NB4 (cell line): ENCODE data around the gene OBSCN.

Experiments used
- TF ChIP-seq, protein P1 (sequence below): IDR thresholded peaks from one replicate; pipeline ENCODE4 v1.5.1; 2012; ENCODE audit warnings: low read depth, low read length
- TF ChIP-seq, protein P2 (sequence below): IDR thresholded peaks from 2 replicates; pipeline ENCODE4 v1.6.1; 2011; ENCODE audit warnings: low read depth, low read length

DNA sequence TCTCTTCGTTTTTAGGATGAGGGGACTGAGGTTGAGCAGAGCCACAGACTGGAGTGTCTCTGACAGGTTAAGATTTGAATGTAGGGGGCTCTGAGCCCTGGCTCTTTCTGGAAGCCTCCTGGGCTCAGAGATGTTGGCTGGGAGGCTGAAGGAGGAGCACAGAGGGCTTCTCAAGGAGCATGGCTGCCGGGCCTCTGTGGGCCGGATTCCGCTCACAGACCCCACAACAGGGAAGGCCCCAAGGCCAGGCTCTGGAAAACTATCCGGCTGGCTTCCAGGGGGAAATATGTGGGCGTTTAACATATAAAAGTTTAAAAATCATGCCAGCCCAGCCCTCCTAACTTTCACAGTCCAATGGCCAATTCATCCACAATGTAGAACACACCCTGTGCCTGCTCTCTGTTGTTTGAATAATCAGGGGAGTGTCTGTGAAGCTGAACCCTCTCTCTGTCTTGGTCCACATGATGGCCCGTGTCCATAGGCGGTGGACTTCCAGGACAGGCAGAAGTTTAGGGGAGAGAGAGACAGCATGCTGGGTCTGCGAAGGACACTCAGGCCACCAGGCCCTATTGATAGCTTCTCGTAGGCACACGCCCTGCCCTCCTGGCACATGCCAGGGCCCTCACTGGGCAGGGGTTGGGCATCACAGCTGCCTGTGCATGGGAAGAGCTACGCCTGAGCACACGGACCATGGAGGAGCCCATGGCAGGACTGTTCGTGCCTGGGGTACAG, 10.8 kb downstream of the OBSCN start:
- TF ChIP-seq, protein P1, sequence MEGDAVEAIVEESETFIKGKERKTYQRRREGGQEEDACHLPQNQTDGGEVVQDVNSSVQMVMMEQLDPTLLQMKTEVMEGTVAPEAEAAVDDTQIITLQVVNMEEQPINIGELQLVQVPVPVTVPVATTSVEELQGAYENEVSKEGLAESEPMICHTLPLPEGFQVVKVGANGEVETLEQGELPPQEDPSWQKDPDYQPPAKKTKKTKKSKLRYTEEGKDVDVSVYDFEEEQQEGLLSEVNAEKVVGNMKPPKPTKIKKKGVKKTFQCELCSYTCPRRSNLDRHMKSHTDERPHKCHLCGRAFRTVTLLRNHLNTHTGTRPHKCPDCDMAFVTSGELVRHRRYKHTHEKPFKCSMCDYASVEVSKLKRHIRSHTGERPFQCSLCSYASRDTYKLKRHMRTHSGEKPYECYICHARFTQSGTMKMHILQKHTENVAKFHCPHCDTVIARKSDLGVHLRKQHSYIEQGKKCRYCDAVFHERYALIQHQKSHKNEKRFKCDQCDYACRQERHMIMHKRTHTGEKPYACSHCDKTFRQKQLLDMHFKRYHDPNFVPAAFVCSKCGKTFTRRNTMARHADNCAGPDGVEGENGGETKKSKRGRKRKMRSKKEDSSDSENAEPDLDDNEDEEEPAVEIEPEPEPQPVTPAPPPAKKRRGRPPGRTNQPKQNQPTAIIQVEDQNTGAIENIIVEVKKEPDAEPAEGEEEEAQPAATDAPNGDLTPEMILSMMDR: no peak
- TF ChIP-seq, protein P2, sequence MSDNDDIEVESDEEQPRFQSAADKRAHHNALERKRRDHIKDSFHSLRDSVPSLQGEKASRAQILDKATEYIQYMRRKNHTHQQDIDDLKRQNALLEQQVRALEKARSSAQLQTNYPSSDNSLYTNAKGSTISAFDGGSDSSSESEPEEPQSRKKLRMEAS: no peak
